Stimulated activated CD4-positive, alpha-beta T cell treated with anti-CD3 and anti-CD28 coated beads, Interleukin-1b, Interleukin-23, amount 100 ng/mL, for 24 hours (primary cell): Measurements from ENCODE around the gene DDI2.
"Not testable (repeated sequence)": the region's sequence is repeated elsewhere in the genome, so short reads cannot be mapped to it uniquely, and the experiment has no call there.

Experiments used
- DNase-seq, 4 experiments: peaks; one replicate each; pipeline ENCODE4 v3.0.0-alpha.2; 2020; ENCODE audit warnings: low read depth in 4 of 4, low spot score in 1 of 4

Gene DDI2

DNA sequence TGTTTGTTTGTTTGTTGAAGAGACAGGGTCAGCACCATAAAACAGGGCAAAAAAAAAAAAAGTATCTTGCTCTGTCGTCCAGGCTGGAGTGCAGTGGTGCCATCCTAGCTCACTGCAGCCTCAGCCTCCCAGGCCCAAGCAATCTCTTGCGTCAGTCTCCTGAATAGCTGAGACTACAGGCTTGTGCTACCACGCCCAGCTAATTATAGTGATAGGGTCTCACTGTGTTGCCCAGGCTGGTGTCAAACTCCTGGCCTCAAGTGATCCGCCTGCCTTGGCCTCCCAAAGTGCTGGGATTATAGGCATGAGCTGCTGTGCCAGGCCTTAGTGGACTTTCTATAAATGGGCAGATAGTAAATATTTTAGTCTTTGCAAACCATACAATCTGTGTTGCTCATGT lies 19.2 kb downstream of the DDI2 start:
- DNase-seq: no peak

DNA sequence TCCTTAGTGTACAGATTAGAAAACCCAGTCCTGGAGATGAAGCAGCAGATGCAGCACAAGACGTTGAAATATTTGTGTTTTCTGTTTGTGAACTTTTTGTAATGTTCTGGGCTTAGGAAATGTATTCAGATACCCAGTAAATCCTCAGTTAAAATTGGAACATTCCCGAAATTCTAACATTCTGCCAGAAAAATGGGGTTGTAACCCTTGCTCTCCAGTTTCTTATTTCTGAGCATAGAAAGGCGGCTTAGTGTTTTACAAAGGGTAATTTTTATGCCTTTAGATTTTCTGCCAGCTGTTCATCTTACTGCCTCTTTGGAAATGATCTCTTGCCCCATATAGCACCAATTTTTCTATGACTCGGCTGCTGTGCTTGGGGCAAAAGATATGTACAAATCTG lies 20.6 kb downstream of the DDI2 start:
- DNase-seq: no peak

DNA sequence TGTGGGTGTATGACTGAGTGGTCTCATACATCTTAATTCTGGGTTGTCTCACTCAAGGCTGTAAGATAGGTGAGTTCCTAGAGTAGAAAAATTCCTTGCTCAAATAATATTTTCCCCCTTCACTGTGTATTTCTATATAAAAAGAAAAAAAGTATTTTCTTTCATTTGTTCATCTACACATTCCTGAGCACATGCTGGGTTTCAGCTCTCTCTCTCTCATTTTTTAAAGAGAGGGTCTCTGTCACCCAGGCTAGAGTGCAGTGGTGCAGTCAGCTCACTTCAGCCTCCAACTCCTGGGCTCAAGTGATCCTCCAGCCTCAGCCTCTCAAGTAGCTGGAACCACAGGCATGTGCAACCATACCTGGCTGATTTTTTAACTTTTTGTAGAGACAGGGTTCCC lies 22.0 kb downstream of the DDI2 start:
- DNase-seq: no peak

DNA sequence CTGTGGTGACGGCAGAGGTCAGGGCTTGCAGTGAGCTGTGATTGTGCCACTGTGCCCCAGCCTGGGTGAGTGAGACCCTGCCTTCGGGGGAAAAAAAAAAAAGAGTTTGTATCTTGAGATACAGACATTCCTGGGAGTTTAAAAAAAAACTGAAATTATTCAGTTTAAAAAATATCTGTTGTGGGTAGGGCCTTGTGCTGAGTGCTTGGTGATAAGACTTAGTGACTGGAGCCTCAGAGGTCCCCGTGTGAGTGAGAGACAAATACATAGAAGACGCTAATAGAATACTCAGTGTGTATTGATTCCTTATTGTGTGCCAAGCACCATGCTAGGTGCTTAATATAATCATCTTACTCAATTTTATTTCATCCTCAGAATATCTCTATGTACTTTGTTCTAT lies 22.7 kb downstream of the DDI2 start:
- DNase-seq: no peak

DNA sequence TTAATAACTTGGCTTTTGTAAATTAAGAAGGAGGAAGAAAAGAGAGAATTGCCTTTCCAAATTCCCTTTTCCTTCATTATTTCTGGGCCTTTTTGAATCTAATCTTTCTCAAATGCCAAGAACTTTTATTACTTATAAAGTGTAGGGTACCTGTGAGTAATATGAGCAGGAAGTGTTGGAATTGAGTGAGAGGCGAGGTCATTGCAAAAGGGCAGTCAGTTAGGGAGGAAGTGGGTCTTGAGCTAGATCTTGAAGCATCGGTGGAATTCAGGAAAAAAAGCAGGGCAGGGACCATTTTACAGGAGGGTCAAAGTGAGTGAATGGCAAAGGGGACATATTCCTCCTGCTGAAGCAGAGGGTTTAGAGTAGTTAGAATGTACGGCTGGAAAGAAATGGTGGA lies 23.4 kb downstream of the DDI2 start:
- no peak for DNase-seq

DNA sequence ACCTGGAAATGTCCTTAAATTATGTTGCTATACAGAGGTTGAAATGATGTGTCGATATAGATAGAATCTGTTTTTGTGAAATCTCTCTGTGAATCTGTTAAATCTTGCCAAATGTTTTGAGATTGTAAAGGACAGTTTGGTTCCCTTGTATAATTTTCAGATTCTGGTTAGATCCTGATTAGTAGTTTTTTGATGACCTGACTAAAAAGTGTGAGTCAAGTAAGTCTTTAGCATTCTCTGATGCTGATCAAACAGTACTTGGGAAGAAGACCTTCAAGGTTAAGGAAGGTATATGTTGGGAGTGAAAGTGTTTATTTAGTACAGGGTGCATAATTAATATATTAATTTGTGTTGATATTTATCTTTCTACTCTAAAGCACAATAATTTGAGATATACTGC lies 32.7 kb downstream of the DDI2 start:
- no peak for DNase-seq

DNA sequence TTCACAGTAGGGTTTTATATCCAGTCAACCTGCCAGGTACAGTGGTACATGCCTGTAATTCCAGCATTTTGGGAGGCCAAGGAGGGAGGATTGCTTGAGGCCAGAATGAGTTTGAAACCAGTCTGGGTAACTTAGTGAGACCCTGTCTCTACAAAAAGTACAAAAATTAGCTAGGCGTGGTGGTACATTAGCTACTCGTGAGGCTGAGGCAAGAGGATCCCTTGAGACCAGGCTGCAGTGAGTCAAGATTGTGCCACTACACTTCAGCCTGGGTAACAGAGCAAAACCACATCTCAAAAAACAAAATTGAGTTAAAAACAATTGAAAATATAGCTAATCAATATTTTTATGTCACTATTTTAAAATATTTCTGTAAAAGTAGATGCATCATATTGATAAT lies 33.2 kb downstream of the DDI2 start:
- DNase-seq: no peak

DNA sequence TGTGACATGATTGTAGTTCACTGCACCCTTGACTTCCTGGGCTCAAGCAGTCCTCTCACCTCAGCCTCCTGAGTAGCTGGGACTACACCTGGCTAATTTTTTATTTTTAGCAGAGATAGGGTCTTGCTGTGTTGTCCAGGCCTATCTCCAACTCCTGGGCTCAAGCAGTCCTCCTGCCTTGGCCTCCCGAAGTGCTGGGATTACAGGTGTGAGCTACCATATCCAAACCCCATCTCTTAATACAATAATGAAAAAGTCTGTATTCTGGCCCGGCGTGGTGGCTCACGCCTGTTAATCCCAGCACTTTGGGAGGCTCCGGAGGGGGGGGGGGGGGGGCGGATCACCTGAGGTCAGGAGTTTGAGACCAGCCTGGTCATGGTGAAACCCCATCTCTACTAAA lies 34.9 kb downstream of the DDI2 start:
- DNase-seq: not testable (repeated sequence)

DNA sequence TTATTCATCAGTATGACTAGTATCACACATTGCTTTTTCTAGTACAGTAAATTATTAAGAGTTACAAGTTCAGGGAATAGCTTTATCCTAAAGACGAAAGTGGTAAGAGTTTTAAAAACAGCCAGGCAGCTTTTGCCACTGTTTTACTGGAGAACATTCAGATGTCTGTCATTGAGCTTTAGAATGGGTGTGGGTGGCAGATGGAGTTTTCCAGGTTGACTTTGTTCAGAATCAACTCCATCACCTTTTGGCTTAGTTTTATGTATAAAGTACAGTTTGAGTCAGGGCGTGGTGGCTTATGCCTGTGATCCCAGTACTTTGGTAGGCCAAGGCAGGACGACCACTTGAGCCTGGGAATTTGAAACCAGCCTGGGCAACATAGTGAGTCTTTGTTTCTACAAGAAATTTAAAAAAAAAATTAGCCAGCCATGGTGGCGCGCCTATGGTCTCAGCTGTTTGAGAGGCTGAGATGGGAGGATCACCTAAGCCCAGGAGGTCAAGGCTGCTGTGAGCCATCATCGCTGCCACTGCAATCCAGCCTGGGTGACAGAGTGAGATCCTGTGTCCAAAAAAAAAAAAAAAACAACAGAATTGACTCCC lies 36.9 kb downstream of the DDI2 start:
- DNase-seq: no peak

DNA sequence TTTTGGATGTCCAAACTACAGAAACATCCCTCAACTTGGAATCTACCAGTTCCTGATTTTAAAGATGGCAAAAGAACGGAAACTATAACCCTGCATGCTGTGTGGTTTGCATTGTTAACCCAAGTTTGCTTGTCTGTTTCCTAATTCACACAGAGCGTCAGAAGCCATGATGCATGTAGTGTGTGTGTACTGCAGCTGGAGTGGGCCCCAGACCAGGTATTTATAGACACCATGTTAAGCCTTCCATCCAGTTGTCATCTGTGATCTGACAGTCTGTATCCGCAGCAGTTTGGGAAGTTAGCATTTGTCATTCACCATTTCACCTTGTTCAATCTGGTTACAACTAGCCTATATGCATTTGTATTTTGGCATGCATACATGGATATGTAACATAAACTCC lies 39.2 kb downstream of the DDI2 start:
- DNase-seq: no peak

DNA sequence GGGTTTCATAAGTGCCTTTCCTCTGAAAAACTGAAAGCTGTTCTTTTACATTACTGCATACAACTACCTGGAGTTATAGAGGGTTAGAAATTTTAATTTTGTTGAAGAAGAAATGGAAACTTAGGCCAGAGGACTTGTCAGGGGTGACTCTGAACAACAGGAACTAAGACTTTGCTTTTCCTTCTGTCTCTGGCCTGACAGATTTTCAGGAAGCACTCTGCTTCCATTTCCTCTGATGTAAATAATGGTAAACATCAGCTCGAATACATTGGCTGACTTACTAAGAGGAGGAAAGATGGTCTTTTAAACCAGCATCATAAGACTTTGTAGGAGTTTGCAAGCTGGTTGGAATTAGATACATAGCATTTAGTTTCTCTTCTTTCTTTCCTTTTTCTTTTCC lies 39.8 kb downstream of the DDI2 start:
- no peak for DNase-seq

DNA sequence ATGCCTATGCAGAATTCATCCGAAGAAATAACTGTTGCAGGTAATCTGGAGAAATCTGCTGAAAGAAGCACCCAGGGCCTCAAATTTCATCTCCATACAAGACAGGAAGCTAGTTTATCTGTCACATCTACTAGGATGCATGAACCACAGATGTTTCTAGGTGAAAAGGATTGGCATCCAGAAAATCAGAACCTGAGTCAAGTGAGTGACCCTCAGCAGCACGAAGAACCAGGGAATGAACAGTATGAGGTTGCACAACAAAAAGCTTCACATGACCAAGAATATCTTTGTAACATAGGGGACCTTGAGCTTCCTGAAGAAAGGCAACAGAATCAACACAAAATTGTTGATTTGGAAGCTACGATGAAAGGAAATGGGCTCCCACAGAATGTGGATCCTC lies 42.9 kb downstream of the DDI2 start:
- DNase-seq: no peak

DNA sequence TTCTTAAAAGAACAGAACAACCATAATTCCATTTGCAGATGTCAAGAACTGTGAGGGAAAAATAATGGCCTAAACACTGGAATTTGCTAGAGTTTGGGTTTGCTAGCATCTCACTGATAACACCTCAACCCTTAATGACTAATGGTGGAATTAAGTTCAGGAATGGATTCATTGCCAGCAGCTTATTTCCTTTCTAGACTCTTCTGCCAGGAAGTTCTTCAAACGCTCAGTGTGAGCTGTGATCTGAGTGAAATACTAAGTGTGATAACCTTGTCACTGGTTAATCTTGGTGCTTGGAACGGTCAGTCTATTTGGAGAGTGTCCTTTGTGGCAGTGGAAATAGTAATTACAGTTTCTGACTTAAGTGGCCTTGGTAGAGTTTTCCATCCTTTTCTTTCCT lies 45.2 kb downstream of the DDI2 start:
- DNase-seq: no peak

DNA sequence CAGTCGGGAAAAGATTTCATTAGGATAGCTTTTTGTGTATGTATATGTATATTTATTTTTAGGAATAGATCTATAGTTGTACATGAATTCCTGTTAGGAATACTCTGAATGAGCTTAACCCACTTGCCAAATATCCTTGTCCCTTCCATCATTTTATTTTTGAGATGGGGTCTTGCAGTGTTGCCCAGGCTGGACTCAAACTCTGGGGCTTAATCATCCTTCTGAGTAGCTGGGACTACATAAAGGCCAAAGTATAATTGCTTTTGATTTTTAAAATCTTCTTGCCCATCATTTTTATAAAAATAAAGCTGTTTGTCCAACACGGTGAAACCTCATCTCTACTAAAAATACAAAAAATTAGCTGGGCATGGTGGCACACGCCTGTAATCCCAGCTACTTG lies 46.7 kb downstream of the DDI2 start:
- no peak for DNase-seq

DNA sequence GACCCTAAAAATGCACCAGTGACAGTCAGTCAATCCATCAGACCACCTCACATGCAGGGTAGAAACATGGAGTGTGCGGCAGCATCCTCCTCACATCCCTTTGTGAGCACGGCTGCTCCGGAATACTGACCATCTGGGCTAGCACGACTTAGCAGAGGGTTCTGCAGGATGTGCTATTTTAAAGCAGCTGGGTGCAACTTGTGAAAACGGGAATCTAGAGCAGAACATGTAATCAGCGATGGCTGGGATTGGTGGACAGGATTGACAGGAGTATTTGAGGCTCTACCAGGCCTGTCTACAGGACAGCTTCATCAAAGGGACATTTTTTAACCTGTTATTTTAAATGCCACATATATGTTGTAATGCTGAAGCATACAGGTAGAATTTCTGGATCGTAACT lies 50.1 kb downstream of the DDI2 start:
- no peak for DNase-seq

DNA sequence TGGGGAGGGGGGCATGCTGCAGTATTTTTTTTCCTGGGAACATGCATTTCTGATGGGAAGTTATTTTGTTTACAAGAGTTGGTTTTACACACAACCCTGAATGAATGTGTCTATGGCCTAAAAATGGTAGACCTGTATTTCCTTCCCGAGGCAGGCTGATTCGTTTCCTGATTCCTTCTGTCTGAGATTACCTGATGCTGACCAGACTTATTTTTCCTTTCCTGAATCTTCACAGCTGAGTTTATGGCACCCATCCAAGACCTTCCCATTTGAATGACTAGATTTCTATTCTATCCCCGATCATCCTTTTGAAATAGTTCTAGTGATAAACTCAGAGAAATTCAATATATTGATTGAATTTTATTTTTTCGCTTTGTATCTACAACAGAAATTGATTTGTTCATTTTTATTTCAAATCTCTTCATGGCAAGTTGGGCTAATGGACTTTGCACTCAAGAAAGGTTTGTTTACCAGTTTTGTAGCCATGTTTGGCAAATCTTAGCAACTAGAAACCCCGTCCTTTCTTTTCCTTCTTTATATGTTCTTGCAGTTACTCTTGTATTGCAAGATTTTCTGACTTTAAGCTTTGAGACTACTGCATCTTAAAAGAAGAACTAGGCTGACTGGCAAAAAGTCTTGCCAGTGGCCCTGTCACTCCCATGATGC lies 51.0 kb downstream of the DDI2 start:
- no peak for DNase-seq

DNA sequence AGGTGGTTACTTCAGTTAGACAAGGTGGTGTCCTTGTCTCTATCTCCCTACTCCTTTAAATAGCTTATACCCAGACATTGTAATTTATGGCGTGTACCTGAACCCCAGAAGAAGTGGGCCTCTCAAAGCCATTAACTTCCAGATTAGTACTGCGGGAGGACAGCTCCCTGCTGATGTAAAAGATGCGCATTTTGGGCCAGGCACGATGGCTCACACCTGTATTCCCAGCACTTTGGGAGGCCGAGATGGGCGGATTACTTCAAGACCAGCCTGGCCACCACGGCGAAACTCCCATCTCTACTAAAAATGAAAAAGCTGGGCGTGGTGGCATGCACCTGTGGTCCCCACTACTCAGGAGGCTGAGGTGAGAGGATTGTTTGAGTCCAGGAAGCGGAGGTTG lies 51.8 kb downstream of the DDI2 start:
- no peak for DNase-seq

DNA sequence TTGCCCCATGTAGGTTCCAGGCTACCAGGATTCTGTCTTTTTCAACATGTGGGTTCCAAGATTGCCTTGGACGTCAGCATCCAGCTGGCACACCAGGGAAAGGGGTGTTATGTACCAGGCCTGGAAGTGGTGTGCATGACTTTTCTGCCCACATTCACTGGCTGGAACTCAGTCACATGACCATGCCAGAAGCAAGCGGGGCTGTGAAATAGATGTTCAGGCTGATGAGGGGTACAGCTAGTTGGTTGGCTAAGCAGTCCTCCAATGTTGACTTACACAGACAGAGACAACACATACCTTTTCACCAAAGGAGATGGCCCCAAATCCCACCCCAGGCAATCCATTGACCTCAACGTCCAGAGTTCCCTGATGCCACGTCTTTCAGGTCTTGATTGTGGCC lies 52.6 kb downstream of the DDI2 start:
- no peak for DNase-seq

DNA sequence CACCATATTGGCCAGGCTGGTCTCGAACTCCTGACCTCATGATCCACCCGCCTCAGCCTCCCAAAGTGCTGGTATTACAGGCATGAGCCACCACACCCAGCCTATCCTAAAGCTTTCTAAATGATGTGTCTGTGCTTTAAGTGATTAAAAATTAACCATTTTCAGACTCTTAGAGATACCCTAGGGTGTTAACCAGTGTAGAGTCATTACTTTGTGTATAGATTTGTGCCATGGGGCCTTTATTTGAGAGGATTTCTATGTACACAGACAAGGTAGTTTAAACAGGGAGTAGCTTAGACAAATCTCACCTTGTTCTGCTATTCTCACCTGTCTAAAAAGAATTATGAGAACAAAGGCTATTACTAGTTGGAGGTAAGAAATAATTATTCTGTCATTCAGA lies 54.2 kb downstream of the DDI2 start:
- DNase-seq: no peak

DNA sequence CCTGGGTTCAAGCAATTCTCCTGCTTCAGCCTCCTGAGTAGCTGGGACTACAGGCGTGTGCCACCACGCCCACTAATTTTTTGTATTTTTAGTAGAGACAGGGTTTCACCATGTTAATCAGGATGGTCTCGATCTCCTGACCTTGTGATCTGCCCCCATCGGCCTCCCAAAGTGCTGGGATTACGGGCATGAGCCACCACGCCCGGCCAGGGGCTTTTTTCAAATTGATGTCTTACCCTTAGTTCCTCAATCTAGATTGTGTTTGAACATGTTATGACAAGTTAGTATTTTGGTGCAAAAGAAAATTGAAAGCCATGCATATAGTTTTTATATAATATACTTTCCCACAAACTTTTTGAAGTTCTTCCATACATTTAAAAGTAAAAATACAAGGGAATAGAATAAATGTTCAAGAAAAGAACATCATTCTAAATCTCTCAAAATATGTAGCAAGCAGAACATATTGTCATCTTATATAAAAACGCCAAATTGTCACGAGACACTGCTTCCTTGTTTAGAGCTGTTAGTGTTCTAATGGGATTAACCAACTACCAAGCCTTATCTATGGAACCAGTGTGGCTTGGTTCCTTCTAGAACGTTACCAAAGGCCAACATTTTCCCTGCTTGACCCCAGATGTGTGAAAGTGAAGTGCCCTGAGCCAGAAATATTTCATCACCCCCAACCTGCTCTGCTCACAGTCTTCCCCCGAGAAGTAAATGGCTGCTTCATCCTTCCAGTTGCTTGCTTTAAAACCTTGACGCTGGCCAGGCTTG lies 57.3 kb downstream of the DDI2 start:
- DNase-seq: no peak

DNA sequence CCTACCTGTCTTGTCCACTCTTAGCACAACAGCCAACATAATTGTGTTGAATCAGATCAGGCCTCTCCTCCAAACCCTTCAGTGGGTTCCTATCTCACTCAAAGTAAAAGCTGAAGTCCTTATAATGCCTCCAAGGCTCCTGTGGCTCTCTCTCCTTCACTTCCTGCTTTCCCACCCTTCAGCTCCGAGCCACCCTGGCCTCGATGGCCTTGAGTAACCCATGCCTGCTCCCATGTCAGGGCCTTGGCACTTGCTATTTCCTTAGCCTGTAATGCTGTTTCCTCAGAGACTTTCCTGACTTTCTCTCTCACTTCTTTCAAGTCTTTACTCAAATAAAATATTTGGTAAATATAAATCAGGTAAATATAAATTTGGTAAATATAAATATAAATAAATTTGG lies 58.8 kb downstream of the DDI2 start:
- DNase-seq: no peak
